ENCODE data around the gene SLC25A53.

The SLC25A53 gene

GRCh38 chrX:104166735-104167436 is 10.1 kb upstream of the SLC25A53 start:
- DNase-seq (ENCODE audit: extremely low spot score): no peak
- CTCF ChIA-PET: interaction anchor here (0.6 to 1.2 kb wide), 3 partner anchors 12 to 450 kb away, joined by 3 to 5 read pairs (median 3); no protein-coding TSS in a partner anchor
- TF ChIP-seq ARNT (IDR thresholded peaks at IDR 0.05) (no peak), BHLHE40 (IDR thresholded peaks at IDR 0.05; ENCODE audit: borderline replicate concordance) (no peak), FOXM1 (IDR thresholded peaks at IDR 0.05; ENCODE audit: borderline replicate concordance) (no peak), HDGF (IDR thresholded peaks at IDR 0.05; ENCODE audit: borderline replicate concordance) (no peak), CTBP1 (IDR thresholded peaks at IDR 0.05; ENCODE audit: borderline replicate concordance) (no peak), L3MBTL2 (conservative IDR thresholded peaks at IDR 0.05) (no peak), SUZ12 (IDR thresholded peaks at IDR 0.05) (no peak), PKNOX1 (IDR thresholded peaks at IDR 0.05) (no peak)
- POLR2A ChIA-PET: interaction anchor here (1.2 to 4.3 kb wide), 3 partner anchors 9 to 54 kb away, joined by 5 to 70 read pairs (median 7); partner anchors contain the start of genes SLC25A53 and ZCCHC18

GRCh38 chrX:104165894-104166734 is 9.3 kb upstream of the SLC25A53 start, which contains the start of gene FAM199X:
TSS of gene FAM199X (plus strand) at chrX:104166453. CDS start at chrX:104166786, 333 bp downstream.
- peak; percentile 68; the same call in 1 of the 2 replicates for TF ChIP-seq ARNT (IDR thresholded peaks at IDR 0.05)
- TF ChIP-seq BHLHE40 (IDR thresholded peaks at IDR 0.05; ENCODE audit: borderline replicate concordance): no peak
- TF ChIP-seq LEF1 (IDR thresholded peaks at IDR 0.05; ENCODE audit: borderline replicate concordance): peak; percentile 65; the same call in 1 of the 2 replicates
- 0 out of 2 replicates have a peak, but pooled peaks have one; percentile 25 for TF ChIP-seq ELF4 (IDR thresholded peaks at IDR 0.05)
- CTCF ChIA-PET: interaction anchor here (0.6 to 1.5 kb wide), 5 partner anchors 7 to 449 kb away, joined by 3 to 11 read pairs (median 3); partner anchors contain the start of gene SLC25A53
- peak; percentile 97 for DNase-seq (ENCODE audit: extremely low spot score)
- POLR2A ChIA-PET: interaction anchor here (0.8 to 4.3 kb wide), 6 partner anchors 9 to 211 kb away, joined by 3 to 70 read pairs (median 4); partner anchors contain the start of genes SLC25A53 and ZCCHC18

GRCh38 chrX:104151037-104151436 is 5.8 kb downstream of the SLC25A53 start:
- TF ChIP-seq SP1 (IDR thresholded peaks at IDR 0.05): no peak
- no peak for TF ChIP-seq ZNF384 (IDR thresholded peaks at IDR 0.05)
- TF ChIP-seq L3MBTL2 (conservative IDR thresholded peaks at IDR 0.05): no peak
- TF ChIP-seq HDGF (IDR thresholded peaks at IDR 0.05; ENCODE audit: borderline replicate concordance): no peak
- TF ChIP-seq LEF1 (IDR thresholded peaks at IDR 0.05; ENCODE audit: borderline replicate concordance): no peak
- CTCF ChIA-PET: interaction anchor here (1.2 kb wide), 1 partner anchor 11 kb away, joined by 3 read pairs; no protein-coding TSS in a partner anchor
- POLR2A ChIA-PET: no interaction called here
- no peak for DNase-seq (ENCODE audit: extremely low spot score)

GRCh38 chrX:104141087-104141760 is 15.6 kb downstream of the SLC25A53 start:
- no peak for DNase-seq (ENCODE audit: extremely low spot score)
- ChIA-PET CTCF (no interaction called here), POLR2A (interaction anchor here (0.9 kb wide), 1 partner anchor 15 kb away, joined by 5 read pairs; the partner anchor contains the start of gene SLC25A53)
- no peak for TF ChIP-seq TARDBP (IDR thresholded peaks at IDR 0.05)
- TF ChIP-seq ZNF384 (IDR thresholded peaks at IDR 0.05): no peak
- no peak for TF ChIP-seq ELF4 (IDR thresholded peaks at IDR 0.05)
- no peak for TF ChIP-seq ARNT (IDR thresholded peaks at IDR 0.05)
- no peak for TF ChIP-seq NFRKB (IDR thresholded peaks at IDR 0.05)
- TF ChIP-seq FOXK2 (IDR thresholded peaks at IDR 0.05): no peak
- TF ChIP-seq BHLHE40 (IDR thresholded peaks at IDR 0.05; ENCODE audit: borderline replicate concordance): no peak
- no peak for TF ChIP-seq LEF1 (IDR thresholded peaks at IDR 0.05; ENCODE audit: borderline replicate concordance)
- no peak for TF ChIP-seq L3MBTL2 (conservative IDR thresholded peaks at IDR 0.05)
- no peak for TF ChIP-seq FOXM1 (IDR thresholded peaks at IDR 0.05; ENCODE audit: borderline replicate concordance)
- no peak for TF ChIP-seq CTBP1 (IDR thresholded peaks at IDR 0.05; ENCODE audit: borderline replicate concordance)
- no peak for TF ChIP-seq HDGF (IDR thresholded peaks at IDR 0.05; ENCODE audit: borderline replicate concordance)
- TF ChIP-seq FOXA1 (IDR thresholded peaks at IDR 0.05): no peak
- TF ChIP-seq SUZ12 (IDR thresholded peaks at IDR 0.05): no peak
- TF ChIP-seq PKNOX1 (IDR thresholded peaks at IDR 0.05): no peak
- no peak for TF ChIP-seq SP1 (IDR thresholded peaks at IDR 0.05)

- POLR2A ChIA-PET: no interaction called here
- no peak for TF ChIP-seq ZNF384 (IDR thresholded peaks at IDR 0.05)
- TF ChIP-seq FOXA1 (IDR thresholded peaks at IDR 0.05): no peak
- CTCF ChIA-PET: interaction anchor here (1.1 to 2.0 kb wide), 2 partner anchors 13 to 25 kb away, joined by 4 to 6 read pairs; partner anchors contain the start of gene ZCCHC18
- DNase-seq (ENCODE audit: extremely low spot score): no peak
These were observed 19.3 kb downstream of the SLC25A53 start for GRCh38 chrX:104137496-104137895.

Measured in HEK293T (cell line).